GM06990 (cell line): Measurements from ENCODE around the gene MEX3D.

Experiments
- DNase-seq: peaks from one replicate; pipeline ENCODE4 v3.0.0-alpha.2; 2011; ENCODE audit not compliant: insufficient read length; ENCODE audit errors: extremely low read depth
- H3K27me3 ChIP-seq: replicated peaks from 2 replicates; pipeline ENCODE4 v1.6.0; 2011; ENCODE audit warnings: low read length; ENCODE audit not compliant: control insufficient read depth, insufficient read depth
- H3K36me3 ChIP-seq: 2 replicates; pipeline ENCODE4 v1.5.1; 2011; ENCODE audit warnings: low read length; ENCODE audit not compliant: control insufficient read depth, insufficient read depth
- H3K4me3 ChIP-seq: replicated peaks from 2 replicates; pipeline ENCODE4 v1.5.1; 2011; ENCODE audit warnings: low read depth, mild to moderate bottlenecking, control low read depth, low read length
- CTCF ChIP-seq: IDR thresholded peaks from 2 replicates; pipeline ENCODE4 v1.5.1; 2011; ENCODE audit warnings: low read length, control low read depth, mild to moderate bottlenecking, inconsistent platforms; ENCODE audit not compliant: insufficient read depth, poor library complexity, severe bottlenecking

MEX3D gene

DNA sequence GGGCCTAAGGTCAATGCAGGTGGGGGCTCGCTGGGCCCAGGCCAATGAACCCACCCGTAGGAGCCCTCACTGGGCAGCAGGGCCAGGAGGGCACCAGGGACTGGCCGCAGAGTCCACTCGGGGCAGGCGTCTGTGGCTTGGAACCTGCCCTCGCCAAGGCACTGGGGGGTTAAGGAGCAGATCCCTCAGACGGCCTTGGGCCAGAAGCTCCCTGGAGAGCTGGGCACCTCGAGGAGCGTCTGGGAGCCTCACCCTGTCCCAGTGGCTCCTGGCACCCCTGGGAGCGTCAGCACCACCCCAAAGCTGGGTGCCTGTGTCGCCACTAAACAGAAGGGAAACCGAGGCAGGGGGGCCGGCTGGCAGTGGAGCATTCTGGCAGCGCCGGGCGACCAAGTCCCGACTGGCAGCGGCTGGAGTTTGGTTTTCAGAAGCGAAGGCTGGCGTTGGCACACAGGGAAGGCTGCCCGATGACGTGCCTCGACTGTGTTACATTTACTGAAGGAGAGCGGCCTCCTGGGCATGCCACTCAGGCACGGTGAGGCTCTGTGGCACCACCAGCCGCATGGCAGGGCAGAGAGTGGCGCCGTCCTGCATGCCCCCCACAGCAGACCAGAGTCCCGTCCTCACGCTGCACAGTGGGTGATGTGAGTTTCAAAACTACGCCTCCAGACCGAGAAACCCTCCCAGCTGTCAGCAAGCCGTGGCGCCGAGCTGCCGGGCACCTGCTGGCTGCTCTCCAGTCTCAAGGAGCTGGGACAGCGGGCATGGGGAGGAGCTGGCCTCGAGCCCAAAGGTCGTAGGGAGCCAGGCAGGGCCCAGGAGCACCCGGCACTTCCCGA is 9.2 kb upstream of the MEX3D start:
- H3K27me3 ChIP-seq: no peaks in the 10 kb centered on the region
- H3K4me3 ChIP-seq: no peak overlapping the region
- no peak for TF ChIP-seq CTCF
- H3K36me3 ChIP-seq: peaks cover 22% of the 10 kb centered on the region
- no peak for DNase-seq

DNA sequence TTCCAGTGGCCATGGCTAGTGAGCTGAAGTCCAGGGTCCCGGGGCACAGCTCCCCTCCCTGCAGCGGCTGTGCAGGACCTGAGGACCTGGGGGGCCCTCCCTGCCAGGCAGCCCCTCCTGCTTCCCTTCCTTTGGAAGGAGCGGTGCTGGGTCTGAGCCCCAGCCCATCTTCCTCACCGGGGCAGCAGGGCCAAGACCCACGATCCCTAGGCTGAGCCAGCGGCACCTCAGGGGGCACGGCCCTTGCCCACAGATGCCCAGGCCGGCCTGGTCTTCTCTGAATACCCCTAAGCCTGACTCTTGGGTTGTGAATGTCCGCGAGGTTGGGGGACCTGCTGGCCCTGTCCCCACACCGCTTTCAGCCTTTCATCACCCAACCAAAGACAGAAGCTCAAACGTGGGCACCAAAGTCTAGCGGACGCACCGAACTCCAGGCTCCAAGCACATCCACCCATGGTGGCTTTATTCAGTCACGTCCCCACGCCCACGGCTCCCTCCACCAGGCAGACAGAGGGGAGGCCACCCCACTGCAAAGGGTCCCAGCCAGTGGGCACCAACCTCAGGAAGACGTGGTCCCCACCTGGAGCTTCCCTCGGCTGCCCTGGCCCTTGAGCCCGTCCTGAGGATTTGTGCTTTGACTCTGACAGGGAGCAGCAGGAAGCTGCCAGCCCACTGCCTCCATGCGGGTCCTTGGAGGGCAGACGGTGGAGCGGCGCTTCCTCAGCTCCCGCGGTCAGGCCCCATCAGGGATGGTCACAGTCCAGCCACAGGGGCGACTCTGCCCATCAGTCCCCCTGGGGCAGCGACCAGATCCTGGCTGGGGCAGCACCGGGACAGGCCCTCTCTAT is 8.3 kb upstream of the MEX3D start:
- no peak for DNase-seq
- TF ChIP-seq CTCF: no peak
- H3K36me3 ChIP-seq: peaks cover 18% of the 10 kb centered on the region
- no peak overlapping the region for H3K4me3 ChIP-seq
- H3K27me3 ChIP-seq: no peaks in the 10 kb centered on the region

- H3K36me3 ChIP-seq: peaks cover 12% of the 10 kb centered on the region
- no peaks in the 10 kb centered on the region for H3K27me3 ChIP-seq
- no peak overlapping the region for H3K4me3 ChIP-seq
- no peak for TF ChIP-seq CTCF
- no peak for DNase-seq
Measured at GRCh38 chr19:1575323-1576241, 7.5 kb upstream of the MEX3D start.

DNA sequence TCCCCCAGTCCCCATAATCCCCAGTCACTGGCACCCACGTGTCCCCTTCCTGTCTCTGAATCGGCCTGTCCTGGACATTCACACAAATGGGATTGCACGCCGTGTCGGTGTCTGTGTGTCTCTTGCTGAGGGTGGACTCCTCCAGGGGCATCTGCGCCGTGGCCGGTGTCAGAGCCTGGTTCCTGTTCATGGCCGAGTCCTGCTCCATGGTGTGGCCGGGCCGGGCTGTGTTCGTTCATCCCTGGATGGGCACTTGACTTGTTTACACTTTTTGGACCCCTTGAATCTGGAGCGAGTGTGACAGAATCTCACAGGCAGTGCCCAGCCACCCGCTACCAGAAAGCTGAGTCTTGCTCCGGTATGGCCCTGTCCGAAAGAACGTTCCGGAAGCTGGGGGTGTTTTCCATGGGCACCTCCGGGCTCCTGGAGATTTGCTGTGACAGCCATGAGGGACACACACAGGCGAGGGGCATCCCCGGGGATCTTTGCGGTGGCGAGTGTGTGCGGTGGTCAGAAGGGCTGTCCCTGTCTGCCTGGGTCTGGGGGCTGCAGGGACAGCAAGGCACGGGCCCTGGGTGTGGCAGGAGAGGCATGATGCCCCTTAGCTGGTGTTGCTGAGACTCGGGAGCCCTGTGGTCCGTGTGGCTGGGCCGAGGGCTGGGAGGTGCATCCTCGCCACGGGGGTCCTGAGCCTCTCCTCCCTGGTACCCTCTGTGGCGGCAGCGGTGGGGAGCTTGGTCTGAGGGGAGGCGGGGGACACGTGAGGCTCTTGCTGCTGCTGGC is 6.4 kb upstream of the MEX3D start:
- Histone ChIP-seq H3K27me3 (no peaks in the 10 kb centered on the region; the same call in 1 of the 2 replicates), H3K4me3 (no peak overlapping the region), H3K36me3 (peaks cover 8% of the 10 kb centered on the region)
- DNase-seq: no peak
- no peak for TF ChIP-seq CTCF

DNA sequence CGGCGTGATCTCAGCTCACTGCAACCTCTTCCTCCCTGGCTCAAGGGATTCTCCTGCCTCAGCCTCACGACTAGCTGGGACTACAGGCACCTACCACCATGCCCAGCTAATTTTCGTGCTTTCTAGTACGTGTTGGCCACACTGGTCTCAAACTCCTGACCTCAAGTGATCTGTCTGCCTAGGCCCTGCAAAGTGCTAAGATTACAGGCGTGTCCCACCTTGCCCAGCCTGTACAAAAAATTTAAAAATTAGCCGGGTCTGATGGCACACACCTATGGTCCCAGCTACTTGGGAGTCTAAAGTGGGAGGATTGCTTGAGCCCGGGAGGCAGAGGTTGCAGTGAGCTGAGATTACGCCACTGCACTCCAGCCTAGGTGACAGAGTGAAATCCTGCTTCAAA is 4.7 kb upstream of the MEX3D start:
- TF ChIP-seq CTCF: no peak
- no peaks in the 10 kb centered on the region; the same call in 1 of the 2 replicates for H3K27me3 ChIP-seq
- peaks cover 5% of the 10 kb centered on the region for H3K36me3 ChIP-seq
- no peak for DNase-seq
- no peak overlapping the region for H3K4me3 ChIP-seq
